ELF-1 (cell line): Measurements from ENCODE around the gene SLC16A10.

Experiments used
- DNase-seq: peaks from one replicate; pipeline ENCODE4 v3.0.0-alpha.2; 2016; ENCODE audit warnings: low read depth, low spot score

The SLC16A10 gene

DNA sequence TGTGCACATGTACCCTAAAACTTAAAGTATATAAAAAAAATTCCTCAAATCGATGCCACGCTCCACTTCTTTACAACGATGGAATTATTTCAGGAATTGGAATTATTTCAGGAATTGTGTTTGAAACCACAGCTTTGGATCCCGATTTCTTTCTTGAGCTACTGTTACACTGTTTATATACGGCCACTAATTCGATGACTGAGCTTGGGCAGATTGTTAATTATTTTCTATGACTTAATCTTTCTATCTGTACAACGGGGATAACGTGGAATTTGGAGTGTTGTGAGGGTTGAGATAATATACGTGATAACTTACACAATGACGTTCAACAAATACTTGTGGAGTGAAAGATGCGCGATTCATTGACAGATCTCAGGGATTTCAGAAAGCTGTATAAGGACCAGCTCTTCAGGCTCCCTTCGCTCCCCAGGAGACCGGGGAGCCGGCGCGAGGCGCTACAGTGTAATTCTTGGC is 171.3 kb downstream of the SLC16A10 start:
- no peak for DNase-seq

DNA sequence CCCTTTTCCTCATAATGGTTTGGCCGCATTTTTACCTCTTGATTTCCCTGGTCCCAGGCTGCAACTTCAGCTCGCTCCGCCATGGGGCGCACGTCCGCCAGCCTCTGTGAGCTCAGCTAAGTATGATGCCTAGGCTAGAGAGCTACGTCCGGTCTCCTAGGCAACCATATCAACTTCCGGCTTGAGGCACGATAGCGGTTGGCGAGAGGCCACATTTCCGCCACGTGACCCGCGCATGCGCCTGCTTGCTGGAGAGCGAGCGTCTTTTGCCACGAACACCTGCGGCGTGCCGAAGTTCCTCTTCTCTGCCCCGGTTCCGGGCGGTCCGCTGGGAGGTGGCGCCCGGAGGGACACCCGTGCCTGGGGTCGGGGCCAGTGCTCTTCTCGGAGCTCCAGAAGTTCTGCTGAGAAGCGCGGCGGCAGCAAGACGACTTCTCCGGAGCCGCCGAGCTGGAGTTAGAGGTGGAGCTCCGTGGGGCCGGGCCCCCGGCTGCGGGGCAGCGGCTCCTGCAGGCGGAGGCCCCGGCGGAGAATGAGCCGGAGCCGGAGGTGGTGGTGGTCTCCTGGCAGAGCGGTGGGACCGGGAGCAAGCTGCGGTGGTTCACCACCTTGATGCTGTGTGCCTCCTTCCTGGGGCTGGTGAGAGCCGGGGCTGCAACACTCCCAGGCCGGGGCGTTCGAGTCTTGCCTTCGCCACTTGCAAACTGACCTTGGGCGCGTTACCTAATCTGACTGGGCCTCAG is 172.0 kb downstream of the SLC16A10 start:
- peak; percentile 99 for DNase-seq

DNA sequence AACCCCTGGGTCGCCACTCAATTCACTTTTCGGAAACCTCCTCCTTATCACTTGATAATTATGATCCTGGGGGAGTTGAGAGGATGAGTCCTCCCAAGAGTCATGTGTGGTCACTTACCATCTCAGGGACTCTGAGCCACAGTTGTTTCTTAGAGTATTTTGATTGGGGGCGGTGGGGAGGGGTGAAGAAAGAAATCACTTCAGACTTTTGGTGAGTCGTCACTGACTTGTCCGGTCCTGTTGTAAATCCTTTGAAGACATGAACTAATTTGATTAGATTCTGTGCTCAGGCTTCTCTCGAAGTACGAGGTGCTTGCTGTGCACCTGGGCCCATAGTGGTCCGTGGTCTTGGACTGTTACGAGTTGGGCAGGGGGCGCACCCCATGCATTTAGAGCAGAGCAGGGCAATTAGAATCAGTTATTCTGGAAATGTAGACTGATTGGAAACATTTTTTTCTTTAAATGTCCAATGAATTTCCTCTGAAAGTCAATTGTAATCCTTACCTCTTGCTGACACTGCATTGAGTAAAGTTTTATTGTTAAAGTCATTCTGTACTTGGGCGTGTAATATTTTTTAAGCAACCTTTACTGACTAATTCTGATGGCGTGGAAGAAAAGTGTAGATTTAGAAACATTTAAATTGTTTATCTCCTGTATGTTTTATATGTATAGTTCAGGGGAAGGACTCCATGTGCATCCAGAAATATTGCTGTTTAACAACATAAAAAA is 173.4 kb downstream of the SLC16A10 start:
- DNase-seq: no peak

DNA sequence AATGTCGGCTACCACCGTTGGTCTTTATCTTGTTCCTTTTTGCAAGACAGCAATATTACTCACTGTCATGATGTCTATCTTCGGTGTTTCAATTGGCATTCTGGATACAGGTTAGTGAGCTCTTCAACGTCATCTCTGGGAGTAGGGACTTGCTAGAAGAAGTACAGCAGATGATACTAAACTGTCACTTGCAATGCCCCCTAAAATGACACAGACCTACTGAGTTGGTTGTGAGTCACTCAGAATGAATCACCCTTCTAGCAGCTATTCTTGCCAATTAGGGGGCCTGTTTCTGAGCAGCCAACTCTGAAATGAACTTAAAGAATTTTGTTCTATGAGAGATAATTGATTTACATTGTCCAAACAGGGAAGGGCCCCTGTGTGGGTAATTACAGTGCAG is 176.5 kb downstream of the SLC16A10 start:
- no peak for DNase-seq

DNA sequence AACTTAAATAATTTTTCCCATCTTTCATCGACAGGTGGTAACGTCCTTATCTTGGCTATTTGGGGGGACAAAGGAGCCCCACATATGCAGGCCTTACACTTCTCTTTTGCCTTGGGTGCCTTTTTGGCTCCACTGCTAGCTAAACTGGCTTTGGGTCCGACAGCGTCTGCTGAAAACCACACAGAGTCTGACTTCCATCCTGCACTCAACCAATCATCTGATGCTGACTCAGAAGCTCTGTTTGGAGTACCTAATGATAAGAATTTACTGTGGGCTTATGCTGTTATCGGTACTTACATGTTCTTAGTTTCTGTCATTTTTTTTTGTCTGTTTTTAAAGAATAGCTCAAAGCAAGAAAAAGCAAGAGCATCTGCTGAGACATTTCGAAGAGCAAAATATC is 178.5 kb downstream of the SLC16A10 start:
- no peak for DNase-seq

DNA sequence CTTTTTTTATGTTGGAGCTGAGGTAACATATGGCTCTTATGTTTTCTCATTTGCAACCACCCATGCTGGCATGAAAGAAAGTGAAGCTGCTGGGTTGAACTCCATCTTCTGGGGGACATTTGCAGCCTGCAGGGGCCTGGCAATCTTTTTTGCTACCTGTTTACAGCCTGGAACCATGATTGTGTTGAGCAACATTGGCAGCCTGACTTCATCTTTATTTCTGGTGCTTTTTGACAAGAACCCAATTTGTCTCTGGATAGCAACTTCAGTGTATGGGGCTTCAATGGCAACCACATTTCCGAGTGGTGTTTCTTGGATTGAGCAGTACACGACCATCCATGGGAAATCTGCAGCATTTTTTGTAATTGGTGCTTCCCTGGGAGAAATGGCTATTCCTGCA is 179.0 kb downstream of the SLC16A10 start:
- DNase-seq: no peak

DNA sequence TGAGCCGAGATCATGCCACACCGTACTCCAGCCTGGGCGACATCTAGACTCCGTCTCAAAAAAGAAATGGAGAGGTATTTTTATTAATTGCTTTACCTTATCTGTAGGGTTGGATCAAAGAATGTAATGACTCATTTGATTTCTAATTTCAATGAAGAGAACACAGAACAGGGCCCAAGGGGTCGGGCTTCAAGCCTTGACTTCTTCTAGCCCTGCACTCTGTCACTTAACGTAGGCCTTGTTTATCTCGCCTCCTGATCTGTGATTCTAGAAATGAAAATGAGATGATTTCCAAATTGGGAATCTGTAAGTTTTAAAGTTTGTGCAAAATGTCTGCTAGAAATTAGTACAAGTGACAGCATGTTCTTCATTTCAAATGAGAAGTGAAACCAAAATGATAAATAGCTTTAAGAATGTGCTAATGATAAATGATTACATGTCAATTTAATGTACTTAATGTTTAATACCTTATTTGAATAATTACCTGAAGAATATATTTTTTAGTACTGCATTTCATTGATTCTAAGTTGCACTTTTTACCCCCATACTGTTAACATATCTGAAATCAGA is 180.5 kb downstream of the SLC16A10 start:
- no peak for DNase-seq

DNA sequence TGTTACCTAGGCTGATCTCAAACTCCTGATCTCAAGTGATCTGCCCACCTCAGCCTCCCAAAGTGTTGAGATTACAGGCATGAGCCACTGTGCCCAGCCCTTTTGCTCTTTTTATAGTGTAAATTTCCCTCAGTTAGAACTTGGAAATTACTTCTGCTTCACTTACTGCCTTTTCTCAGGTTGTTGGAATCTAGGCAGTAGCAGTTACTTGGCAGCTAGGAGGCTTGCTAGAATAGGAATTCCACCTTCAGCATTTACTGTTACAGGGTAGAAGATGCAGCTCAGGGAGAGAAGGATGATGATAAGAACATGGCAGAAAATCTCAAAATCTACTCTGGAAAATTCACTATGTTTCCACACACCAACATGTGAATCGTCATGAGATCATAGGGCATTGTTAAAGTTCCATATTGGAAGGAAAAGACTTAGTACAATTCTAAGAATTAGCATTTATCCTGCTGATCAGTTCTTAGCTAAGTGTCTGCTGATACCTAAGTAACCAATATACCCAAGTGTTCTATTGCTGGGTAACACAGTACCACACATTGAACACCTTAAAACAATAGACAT is 182.2 kb downstream of the SLC16A10 start:
- DNase-seq: no peak

DNA sequence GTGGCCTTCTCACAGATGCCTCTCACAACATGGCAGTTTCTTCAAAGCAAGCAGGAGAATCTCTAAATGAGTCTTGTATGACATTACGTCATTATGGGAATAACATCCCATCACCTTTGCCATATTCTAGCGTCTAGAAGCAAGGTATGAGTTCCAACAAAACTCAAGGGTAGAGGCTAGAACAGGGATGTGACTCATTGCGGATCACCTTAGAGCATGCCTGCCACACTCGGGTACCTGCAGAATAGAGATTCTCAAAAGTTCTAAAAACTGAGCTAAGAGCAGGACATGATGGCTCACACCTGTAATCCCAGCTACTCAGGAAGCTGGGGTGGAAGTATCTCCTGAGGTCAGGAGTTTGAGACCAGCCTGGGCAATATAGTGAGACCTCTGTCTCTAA is 182.8 kb downstream of the SLC16A10 start:
- DNase-seq: no peak

DNA sequence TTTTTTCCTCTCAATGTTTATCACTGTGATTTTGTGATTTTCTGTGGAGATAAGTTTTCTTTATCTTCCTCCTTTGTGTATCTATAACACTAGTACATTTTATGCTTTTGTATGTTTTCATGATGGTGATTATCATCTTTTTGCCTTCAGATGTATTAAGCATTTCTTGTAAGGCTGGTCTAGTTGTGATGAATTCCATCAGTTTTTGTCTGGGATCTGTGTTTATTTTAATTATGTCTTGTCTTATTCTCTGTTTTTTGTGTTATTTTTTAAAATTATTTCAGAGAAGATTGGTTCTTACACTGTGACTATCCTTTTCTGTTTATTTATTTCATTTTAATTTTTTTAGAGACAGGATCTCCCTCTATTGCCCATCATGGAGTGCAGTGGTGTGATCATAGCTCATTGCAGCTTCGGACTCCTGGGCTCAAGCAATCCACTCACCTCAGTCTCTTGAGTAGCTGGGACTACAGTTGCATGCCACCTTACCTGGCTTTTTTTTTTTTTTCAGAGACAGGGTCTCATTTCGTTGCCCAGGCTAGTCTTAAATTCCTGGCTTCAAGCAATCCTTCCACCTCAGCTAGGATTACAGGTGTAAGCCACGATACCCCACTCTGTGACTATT is 187.4 kb downstream of the SLC16A10 start:
- no peak for DNase-seq

DNA sequence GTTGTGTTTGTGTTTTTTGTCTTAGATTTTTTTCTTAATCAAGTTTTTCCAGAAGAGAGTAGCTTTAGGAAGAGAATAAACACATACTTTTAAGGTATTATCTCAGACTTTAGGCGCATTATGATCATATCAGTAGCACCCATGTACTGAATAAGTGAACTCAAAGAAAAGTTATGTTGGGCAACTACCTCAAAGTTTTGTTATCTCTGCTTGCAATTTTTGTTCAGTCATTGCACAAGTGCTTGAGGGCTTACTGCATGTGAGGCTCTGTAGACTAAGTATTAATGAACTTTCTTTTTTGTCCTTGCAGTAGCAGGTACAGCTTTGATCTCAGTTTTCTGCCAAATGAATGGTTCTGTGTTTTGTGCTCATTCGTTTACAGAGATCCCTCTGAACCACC is 189.0 kb downstream of the SLC16A10 start:
- DNase-seq: no peak

DNA sequence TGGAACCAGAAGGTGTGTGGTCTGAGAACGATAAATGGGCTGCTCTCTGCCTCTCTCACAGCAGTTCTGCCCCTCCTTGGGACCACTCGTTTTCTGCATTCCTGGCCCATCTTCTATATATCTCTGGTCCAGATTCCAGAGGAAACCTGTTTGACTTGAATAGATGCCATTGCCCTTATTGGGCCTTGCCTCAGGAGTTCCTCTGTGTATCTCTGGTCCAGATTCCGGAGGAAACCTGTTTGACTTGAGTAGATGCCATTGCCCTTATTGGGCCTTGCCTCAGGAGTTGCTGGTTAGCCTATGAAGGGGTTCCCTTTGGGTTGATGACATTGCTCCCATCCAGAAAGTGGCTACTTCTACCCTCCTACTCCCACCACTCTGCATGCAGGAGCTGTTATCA is 189.4 kb downstream of the SLC16A10 start:
- peak; percentile 83 for DNase-seq

DNA sequence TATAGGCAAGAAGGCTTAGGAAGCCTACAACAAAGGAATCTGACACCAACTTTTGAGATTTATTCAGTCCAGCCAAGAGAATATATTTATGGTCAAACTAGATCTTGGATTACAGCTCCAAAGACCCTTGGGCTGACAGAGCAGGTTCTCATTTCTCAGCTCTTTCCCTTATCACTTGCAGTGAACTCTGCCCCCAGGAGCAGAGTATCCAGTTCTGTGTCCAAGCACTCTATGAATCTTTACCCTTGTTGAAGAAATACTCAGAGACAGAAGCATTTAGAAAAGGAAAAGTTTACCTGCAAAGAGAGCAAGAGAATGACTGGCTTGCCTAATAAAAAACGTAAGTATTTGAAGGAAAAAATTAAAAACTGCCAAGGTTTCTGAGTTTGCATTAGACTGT is 190.5 kb downstream of the SLC16A10 start:
- no peak for DNase-seq

DNA sequence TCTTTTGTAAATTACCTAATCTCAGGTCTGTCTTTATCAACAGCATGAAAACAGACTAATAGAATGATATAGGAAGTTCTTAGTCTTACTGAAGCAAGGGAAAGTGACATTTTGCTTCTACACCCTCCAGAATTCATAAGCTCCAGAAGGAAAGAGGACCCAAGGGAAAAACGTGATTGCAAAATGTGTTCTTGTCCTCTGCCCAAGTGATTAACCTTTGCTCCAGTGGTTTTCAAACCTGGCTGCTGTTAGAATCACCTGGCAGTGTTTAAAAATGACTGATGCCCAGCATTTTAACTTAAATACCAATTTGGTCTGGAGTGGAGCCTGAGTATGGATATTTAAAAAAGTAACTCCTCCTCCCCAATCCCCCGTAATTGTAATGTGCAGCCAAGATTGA is 191.4 kb downstream of the SLC16A10 start:
- DNase-seq: no peak

DNA sequence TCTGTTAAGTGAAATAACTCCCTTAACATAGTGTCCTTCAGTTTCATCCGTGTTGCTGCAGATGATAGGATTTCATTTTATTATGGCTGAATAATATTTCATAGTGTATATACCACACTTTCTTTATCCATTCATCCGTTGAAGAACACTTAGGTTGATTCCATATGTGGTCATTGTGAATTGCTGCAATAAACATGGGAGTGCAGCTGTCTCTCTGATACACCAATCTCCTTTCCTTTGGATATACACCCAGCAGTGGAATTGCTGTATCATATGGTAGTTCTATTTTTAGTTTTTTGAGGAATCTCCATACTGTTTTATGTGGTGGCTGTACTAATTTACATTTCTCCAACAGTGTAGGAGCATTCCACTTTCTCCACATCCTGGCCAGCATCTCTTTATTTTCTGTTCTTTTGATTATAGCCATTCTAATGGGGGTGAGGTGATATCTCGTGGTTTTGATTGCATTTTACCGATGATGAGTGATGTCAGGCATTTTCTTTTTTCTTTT is 193.2 kb downstream of the SLC16A10 start:
- DNase-seq: no peak
